ENCODE measurements around the gene NAALADL2.
"Not testable (repeated sequence)": the region's sequence is repeated elsewhere in the genome, so short reads cannot be mapped to it uniquely, and the experiment has no call there.

The NAALADL2 gene

GRCh38 chr3:175777965-175778364 lies 918.8 kb downstream of the NAALADL2 start:
- DNase-seq (ENCODE audit: low read depth): no peak
- TF ChIP-seq, protein P1, sequence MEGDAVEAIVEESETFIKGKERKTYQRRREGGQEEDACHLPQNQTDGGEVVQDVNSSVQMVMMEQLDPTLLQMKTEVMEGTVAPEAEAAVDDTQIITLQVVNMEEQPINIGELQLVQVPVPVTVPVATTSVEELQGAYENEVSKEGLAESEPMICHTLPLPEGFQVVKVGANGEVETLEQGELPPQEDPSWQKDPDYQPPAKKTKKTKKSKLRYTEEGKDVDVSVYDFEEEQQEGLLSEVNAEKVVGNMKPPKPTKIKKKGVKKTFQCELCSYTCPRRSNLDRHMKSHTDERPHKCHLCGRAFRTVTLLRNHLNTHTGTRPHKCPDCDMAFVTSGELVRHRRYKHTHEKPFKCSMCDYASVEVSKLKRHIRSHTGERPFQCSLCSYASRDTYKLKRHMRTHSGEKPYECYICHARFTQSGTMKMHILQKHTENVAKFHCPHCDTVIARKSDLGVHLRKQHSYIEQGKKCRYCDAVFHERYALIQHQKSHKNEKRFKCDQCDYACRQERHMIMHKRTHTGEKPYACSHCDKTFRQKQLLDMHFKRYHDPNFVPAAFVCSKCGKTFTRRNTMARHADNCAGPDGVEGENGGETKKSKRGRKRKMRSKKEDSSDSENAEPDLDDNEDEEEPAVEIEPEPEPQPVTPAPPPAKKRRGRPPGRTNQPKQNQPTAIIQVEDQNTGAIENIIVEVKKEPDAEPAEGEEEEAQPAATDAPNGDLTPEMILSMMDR (IDR thresholded peaks at IDR 0.05; ENCODE audit: insufficient read depth, low read depth, low read length, missing control alignments): no peak
- H3K4me3 ChIP-seq (ENCODE audit: low read depth, low read length): no peak overlapping the region

GRCh38 chr3:175778994-175779393 lies 919.9 kb downstream of the NAALADL2 start:
- H3K4me3 ChIP-seq (ENCODE audit: low read depth, low read length): no peak overlapping the region
- no peak for DNase-seq (ENCODE audit: low read depth)
- TF ChIP-seq, protein P1 (IDR thresholded peaks at IDR 0.05; ENCODE audit: insufficient read depth, low read depth, low read length, missing control alignments): no peak

DNA sequence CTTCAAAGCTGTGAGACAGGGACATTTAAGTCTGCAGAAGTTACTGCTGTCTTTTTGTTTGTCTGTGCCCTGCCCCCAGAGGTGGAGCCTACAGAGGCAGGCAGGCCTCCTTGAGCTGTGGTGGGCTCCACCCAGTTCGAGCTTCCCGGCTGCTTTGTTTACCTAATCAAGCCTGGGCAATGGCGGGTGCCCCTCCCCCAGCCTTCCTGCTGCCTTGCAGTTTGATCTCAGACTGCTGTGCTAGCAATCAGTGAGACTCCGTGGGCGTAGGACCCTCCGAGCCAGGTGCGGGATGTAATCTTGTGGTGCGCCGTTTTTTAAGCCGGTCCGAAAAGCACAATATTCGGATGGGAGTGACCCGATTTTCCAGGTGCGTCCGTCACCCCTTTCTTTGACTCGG lies 928.0 kb downstream of the NAALADL2 start:
- not testable (repeated sequence) for H3K4me3 ChIP-seq (ENCODE audit: low read depth, low read length); DNase-seq (ENCODE audit: low read depth)

- DNase-seq (ENCODE audit: low read depth): no peak
- H3K4me3 ChIP-seq (ENCODE audit: low read depth, low read length): no peak overlapping the region
- TF ChIP-seq, protein P1 (IDR thresholded peaks at IDR 0.05; ENCODE audit: insufficient read depth, low read depth, low read length, missing control alignments): no peak
Measured at GRCh38 chr3:175792245-175792644, 933.1 kb downstream of the NAALADL2 start.

DNA sequence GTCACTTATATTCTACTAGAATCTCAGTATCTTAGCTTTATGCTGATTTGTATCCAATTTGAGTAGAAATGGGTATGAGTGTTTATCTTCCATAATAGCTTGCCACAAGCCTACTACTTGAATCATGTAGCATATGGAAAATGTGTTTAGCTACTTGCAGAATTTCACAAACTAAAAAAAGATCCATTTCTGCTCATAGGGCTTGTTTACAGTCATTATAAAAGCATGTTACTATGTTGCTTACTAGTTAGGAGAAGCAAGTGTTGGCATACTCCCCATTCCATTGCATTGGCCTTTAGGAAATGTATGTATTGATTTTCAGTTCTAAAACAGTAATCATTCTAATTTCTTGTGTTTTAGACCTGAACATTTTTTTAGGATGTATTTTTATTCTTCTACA lies 939.2 kb downstream of the NAALADL2 start:
- TF ChIP-seq, protein P1 (IDR thresholded peaks at IDR 0.05; ENCODE audit: insufficient read depth, low read depth, low read length, missing control alignments): no peak
- H3K4me3 ChIP-seq (ENCODE audit: low read depth, low read length): no peak overlapping the region
- DNase-seq (ENCODE audit: low read depth): no peak

DNA sequence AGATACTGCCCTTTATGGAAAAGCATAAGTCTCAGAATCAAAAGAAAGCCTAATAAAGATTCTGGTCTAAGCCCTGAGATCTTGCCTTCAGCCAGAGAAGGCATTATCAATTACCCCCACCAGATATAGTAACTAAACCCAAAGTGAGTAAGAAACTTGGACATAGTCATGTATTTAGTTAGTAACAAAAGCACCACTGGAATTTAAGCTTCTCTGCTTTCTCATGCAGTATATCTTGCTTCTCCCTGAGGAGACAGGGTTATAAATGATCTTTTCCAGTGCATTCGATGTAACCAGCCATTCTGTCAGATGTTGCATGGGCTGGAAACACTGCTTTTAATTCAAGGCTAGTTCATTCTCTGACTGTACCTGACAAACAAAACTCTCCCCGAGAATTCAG lies 946.7 kb downstream of the NAALADL2 start:
- no peak overlapping the region for H3K4me3 ChIP-seq (ENCODE audit: low read depth, low read length)
- no peak for DNase-seq (ENCODE audit: low read depth)
- TF ChIP-seq, protein P1 (IDR thresholded peaks at IDR 0.05; ENCODE audit: insufficient read depth, low read depth, low read length, missing control alignments): no peak

GRCh38 chr3:175807175-175807574 lies 948.0 kb downstream of the NAALADL2 start:
- TF ChIP-seq, protein P1 (IDR thresholded peaks at IDR 0.05; ENCODE audit: insufficient read depth, low read depth, low read length, missing control alignments): no peak
- DNase-seq (ENCODE audit: low read depth): no peak

More at GRCh38 chr3:175807175-175807574, 948.0 kb downstream of the NAALADL2 start:
- no peak overlapping the region for H3K4me3 ChIP-seq (ENCODE audit: low read depth, low read length)

Measured in GM12865 (cell line).